ENCODE data around the gene WNK2. TPM values are rescaled to one million over a fixed set of nuclear protein-coding genes. Genes with fewer than 3 reads are reported as not detected.

WNK2 gene
- total RNA-seq, 4 donors from 2014 or later = 6.2 to 31.9 (median 18.9) TPM

GRCh38 chr9:93148721-93149120, 35.2 kb upstream of the WNK2 start:
- no peaks in the 10 kb centered on the region for H3K36me3 ChIP-seq
- intact Hi-C loops (cut with DNase I; ENCODE audit: low total_unique reads) = no loop called here
- DNase-seq = no peak
- H3K9me3 ChIP-seq = no peaks in the 10 kb centered on the region
- no peak overlapping the region for H3K27ac ChIP-seq
- H3K4me1 ChIP-seq = no peaks in the 10 kb centered on the region
- H3K27me3 ChIP-seq = no peaks in the 10 kb centered on the region
- H3K4me3 ChIP-seq = no peak overlapping the region
- TF ChIP-seq CTCF (IDR thresholded peaks at IDR 0.05) = no peak

- Histone ChIP-seq H3K36me3 (no peaks in the 10 kb centered on the region), H3K4me1 (no peaks in the 10 kb centered on the region), H3K27me3 (no peaks in the 10 kb centered on the region), H3K27ac (no peak overlapping the region), H3K9me3 (no peaks in the 10 kb centered on the region), H3K4me3 (no peak overlapping the region)
- intact Hi-C loops (cut with DNase I; ENCODE audit: low total_unique reads) = no loop called here
- no peak for DNase-seq
- no peak for TF ChIP-seq POLR2A (IDR thresholded peaks at IDR 0.05)
- TF ChIP-seq CTCF (IDR thresholded peaks at IDR 0.05) = no peak
Measured at GRCh38 chr9:93149361-93149760, 34.6 kb upstream of the WNK2 start.

- Histone ChIP-seq H3K4me1 (no peaks in the 10 kb centered on the region), H3K27ac (no peak overlapping the region), H3K9me3 (no peaks in the 10 kb centered on the region), H3K36me3 (no peaks in the 10 kb centered on the region), H3K4me3 (no peak overlapping the region), H3K27me3 (no peaks in the 10 kb centered on the region)
- no peak for DNase-seq
- intact Hi-C loops (cut with DNase I; ENCODE audit: low total_unique reads) = no loop called here
- no peak for TF ChIP-seq CTCF (IDR thresholded peaks at IDR 0.05)
- no peak for TF ChIP-seq POLR2A (IDR thresholded peaks at IDR 0.05)
Measured at GRCh38 chr9:93151097-93151784, 32.7 kb upstream of the WNK2 start.

GRCh38 chr9:93154293-93154903, 29.5 kb upstream of the WNK2 start:
- Histone ChIP-seq H3K27ac (no peak overlapping the region), H3K36me3 (no peaks in the 10 kb centered on the region), H3K4me3 (no peak overlapping the region), H3K27me3 (no peaks in the 10 kb centered on the region), H3K9me3 (no peaks in the 10 kb centered on the region), H3K4me1 (no peaks in the 10 kb centered on the region)
- DNase-seq = no peak
- TF ChIP-seq CTCF (IDR thresholded peaks at IDR 0.05) (peak in 2 of 4 experiments; percentile 22 to 25), POLR2A (IDR thresholded peaks at IDR 0.05) (no peak)
- intact Hi-C loops (cut with DNase I; ENCODE audit: low total_unique reads) = no loop called here

GRCh38 chr9:93155716-93156474, 28.0 kb upstream of the WNK2 start:
- Histone ChIP-seq H3K9me3 (no peaks in the 10 kb centered on the region), H3K36me3 (no peaks in the 10 kb centered on the region), H3K27ac (no peak overlapping the region), H3K4me3 (no peak overlapping the region), H3K4me1 (no peaks in the 10 kb centered on the region), H3K27me3 (no peaks in the 10 kb centered on the region)
- TF ChIP-seq POLR2A (IDR thresholded peaks at IDR 0.05) = no peak
- no peak for TF ChIP-seq CTCF (IDR thresholded peaks at IDR 0.05)
- no peak for DNase-seq
- intact Hi-C loops (cut with DNase I; ENCODE audit: low total_unique reads) = no loop called here
